SW480 (cell line): ENCODE measurements around the gene PTPRK.
A peak's percentile ranks its signal among the peaks of the same experiment; 100 is the strongest.
"Not testable (repeated sequence)": the region's sequence is repeated elsewhere in the genome, so short reads cannot be mapped to it uniquely, and the experiment has no call there.

Experiments used
- DNase-seq: peaks from one replicate; pipeline ENCODE4 v3.0.0-alpha.2; 2016; ENCODE audit warnings: low spot score

PTPRK gene

DNA sequence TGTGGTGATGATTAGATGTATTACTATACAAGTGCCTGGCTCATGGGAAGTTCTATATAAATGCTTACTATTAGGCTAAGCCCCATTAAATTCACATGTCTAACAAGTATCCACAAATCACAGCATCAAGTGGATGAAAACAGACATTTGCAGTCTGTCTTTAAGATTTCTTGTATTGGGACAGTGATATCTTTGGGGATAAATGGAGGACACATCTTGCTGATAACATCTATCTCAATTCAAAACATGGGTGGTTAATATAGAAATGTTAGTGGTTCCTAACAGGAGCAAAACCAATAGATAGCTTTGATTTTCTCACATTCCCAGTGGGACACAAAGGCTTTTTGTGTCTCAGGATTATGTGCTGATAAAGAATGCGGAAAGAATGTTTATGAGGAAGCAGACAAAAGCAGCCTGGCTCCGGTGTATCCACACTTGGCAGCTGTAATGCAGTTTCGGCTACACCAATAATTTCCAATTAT, 29.3 kb downstream of the PTPRK start:
- DNase-seq = peak; percentile 59

DNA sequence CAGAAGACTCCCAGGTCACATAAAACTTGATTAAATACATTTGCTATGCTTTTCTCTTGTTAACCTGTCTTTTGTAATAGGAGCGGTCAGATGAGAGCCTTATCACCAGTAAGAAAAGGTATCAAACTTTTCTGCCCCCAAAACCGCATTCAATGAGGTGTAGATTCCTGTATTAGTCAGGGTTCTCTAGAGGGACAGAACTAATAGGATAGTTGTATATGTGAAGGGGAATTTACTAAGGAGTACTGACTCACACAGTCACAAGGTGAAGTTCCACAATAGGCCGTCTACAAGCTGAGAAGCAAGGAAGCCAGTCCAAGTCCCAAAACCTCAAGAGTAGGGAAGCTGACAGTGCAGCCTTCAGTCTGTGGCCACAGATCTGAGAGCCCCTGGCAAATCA, 32.7 kb downstream of the PTPRK start:
- no peak for DNase-seq

DNA sequence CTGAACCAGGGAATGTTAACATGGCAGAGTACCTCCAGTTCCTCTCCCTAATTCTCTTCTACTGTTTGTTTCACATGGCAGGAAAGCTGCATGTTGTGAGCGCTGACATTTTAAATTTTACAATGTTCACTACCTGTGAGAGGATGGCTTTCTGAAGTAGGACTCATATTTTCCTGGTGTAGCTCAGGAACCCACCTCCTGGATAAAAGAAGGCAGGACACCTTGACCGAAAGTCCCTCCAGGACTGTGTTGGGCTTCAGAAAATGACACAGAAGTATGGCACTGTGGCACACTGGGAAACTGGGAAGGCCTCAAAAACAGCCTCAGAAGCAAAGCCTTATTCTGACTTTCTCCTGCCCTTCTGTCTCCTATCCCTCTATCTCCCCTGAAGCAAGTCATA, 33.3 kb downstream of the PTPRK start:
- DNase-seq = no peak

DNA sequence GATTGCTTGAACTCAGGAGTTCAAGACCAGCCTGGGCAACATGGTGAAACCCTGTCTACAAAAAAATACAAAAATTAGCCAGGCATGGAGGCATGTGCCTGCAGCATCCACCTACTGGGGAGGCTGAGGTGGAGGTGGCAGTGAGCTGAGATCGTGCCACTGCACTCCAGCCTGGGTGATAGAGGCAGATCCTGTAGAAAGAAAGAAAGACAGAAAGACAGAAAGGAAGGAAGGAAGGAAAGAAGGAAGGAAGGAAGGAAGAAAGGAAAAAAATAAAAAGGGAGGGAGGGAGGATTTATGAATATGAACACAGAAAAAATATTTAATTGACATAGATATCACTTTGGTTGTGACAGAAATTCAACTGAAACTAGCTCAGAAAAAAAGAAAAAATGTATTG, 33.8 kb downstream of the PTPRK start:
- not testable (repeated sequence) for DNase-seq

DNA sequence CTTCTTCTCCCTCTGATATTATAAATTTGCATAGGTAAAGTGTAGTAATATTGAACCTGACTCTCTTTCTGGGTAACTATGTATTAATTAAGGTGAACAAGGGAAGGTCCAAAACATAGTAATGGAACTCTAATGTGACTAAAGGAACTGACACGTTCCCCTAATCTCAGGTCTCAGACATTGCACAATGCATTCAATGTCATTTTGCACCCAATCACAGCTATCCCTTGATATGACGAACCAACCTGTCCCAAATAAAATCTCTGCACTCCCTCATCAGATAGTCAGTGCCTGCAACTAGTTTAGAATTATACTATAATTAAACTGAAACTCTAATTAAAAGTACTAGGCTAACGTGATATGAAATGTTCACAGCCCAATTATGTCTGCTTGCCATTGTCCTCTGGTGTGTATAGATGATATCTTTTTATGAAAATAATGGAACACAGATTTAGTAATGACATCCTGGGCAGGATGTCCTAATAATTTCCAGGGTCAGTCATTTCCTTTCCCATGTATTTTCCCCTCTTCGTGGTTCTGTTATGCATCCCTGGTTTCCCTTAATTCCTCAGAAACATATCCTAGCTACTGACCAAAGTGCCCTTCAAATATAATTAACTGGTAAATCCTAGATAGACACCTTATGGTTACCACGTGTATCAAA, 36.8 kb downstream of the PTPRK start:
- no peak for DNase-seq

DNA sequence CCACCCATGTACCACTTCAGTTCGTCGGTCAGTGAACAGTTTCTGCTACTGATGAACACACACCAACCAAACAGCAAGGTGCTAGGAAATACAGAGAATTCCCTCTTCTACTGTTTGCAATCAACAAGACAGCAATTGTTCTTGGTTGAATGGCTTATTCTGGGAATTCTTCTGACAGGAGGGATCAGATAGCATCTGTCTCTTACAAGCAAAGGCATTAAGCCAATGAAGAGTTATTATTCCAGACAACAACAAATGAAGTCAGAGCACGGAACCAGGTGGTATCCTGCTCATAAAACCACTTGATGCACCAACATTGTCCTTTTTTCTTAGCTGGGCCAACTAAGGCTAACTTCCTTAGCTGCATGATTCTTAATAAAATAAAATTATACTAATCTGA, 37.8 kb downstream of the PTPRK start:
- no peak for DNase-seq

DNA sequence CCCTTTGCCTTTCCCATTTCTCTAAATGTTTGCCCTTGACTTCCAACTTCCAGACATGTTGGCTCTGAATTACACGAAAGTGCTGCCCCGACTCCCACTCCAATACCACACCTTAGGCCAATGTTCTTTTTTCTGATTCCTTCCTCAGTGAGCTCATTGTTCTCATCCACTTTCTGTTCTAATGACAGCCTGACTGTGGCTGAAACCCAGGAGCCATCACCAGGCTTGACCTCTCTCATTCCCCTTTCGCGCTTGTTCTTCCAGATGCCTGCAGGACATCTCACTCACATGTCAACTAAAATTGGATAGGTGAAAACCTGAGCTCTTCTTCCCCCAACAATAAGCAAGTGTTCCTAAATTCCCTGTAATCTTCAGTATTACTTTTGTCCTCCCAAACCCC, 40.4 kb downstream of the PTPRK start:
- no peak for DNase-seq

DNA sequence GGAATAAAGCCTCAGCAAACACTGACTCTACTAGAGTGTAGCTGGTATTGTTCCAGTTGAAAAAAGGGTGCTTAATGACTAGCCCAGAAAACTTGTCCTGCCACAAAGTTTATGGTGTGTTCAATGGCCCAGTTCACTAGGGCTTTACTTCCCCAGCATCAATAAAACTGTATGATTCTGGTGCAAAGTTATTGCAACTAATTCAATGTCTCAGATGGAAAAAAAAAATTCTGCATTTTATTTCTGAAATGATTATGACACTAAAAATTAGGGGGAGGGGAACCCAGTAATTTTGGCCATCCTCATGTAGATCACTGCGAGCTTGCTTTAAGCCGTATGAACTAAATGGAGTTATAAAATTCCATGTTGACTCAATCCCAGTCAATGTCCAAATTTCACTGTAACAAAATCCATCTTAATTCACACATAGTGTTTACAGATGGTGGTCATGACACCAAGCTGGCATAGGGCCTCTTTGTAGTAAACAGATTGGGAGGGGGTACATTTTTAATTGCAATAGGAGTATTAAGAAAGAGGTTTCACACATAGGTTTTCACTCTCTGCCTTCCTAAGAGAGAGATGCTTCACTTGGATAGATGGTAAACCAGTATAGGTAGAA, 41.2 kb downstream of the PTPRK start:
- no peak for DNase-seq

DNA sequence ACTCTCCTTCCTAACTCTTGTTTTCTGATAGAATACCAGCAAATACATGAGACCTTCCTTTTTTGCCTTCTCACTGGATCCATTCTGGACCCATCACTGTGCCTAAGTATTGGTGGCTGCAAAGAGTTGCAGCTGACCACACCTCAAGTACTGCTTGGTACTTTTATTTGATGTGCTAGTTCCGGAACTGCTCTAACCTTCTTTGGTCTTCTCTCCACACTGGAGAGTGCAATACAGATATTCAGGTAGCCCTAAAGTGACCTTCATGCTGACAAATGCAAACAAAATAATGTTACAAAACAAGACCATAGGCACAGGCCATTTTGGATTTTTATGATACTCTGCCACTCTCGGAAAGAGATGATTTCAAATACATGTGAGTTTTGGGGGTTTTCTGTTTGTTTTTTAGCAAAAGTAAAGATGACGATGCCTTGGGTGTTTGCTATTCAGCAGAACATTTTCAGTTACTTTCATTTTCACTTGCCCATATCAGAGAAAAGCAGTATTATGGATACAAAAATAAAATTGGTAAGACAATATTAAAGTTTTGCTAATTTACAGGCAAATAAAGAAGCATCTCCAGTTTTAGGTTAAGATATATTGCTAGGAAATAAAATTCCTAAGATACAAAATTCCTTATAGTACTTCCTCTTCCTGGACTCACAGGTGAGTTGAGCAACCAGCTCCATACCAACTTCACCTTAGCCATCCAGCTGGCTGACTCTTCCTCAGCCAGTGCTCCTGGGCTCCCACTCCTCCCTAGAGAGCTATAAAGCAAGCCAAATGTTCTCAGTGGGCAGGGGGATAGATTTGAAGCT, 42.0 kb downstream of the PTPRK start:
- no peak for DNase-seq

DNA sequence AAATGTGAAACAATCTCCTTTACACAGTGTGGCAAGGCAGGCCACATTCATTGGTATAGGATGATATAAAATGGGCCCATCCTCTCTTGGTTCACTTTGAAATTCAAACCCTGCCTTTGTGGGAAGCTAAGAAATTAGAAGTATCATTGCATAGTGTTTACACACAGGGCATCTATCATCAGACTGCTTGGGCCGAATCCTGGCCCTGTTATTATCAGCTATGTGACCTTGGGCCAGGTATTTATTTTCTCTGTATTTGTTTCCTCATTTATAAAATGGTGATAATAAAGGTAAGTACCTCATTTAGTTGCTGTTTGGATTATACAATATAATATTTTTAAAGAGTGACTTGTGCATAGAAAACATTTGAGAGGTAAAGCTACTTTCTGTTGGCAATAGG, 45.5 kb downstream of the PTPRK start:
- no peak for DNase-seq

DNA sequence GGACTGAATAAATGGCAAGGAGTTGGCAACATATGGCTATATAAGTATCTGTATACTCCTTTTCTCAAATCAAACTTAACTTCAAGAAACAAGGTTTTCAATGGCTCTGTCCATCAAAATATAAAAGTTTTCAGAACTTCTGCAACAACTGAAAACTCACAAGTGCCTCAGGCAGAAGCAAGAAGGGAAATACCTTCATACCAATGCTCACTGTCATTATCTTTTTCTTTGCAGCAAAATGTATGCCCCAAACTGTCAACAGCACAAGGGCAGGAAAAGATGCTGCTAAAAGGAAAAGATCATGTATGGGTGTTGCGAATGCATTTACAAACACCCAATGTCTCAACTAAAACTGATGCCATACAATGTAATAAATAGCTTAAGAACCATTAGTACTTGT, 45.9 kb downstream of the PTPRK start:
- no peak for DNase-seq

DNA sequence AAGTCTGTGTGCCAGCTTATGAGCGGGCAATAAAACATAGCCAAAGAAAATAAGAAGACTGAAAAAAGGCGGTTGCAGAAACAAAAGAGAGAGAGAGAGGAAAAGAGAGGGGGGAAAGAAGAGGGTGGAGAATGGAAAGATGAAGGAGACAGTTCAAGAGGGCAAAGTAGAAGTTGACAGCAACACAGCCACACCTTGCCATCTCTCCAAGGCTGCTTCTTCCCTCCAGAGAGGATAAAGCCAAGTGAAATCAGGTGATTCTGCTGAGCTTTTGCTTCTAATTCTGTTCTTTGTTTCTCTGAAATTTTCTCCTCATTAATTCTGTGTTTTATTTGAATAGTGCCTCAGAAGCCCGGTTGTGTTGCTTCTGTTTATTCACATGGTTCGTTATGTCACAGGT, 48.5 kb downstream of the PTPRK start:
- no peak for DNase-seq

DNA sequence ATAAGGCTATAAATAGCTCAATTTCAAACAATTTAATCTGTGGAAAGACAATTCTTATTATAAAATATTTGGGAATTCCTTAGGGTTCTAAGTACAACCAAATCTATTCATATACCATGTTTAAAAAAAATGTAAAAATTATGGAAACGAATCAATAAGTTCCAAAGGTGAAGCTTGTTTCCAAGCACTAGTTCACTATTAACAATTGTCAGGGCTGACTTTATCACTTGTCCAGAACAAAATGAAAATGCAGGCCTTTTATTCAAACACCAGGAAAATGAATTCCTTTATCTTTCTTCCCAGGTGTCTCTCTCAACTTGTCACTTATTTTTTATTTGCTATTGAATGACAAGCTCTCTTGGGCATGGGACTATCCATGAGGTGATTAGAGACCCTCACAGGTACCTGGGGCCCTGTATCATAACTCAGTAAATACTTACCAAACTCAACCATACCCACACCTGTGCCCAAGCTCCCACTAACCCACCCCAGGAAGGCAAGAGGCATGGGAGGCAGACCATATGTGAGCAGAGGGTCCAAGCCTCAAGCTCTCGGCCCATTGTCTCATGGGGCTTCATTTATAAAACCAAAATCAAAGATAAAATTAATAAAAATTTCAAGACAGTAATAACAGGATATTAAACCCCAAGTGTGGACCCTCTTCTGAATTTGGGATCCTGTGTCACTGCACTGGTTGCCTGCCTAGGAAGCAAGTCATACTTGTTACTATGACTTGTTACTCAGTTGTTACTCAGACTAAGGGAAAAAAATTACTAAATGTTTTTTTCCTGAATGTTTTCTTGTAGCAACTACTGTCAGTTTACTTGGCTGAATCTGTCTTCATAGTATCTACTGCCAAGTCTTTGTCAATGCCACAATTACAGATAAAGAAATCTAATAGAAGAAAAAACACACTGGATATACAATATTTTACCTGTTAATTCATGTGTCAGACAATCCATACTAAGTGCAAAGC, 54.7 kb downstream of the PTPRK start:
- no peak for DNase-seq

DNA sequence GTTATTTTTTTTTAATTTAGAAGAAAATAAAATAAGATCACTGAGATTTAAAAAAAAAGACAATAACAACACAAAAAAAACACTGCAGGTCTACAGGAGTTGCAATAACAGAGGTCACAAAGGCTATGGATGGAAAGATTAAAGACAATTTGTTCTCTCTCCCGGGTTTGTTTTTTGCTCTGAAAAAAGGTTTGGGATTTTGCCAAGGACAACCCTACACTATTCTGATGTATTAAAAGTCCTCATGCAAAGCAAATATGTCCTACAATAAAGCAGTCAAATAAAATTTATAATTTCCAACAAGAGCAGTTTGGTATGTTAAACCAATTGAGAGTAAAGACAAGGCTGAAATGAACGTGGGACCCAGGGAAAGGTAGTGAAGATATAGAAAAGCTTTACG, 55.6 kb downstream of the PTPRK start:
- DNase-seq = no peak

DNA sequence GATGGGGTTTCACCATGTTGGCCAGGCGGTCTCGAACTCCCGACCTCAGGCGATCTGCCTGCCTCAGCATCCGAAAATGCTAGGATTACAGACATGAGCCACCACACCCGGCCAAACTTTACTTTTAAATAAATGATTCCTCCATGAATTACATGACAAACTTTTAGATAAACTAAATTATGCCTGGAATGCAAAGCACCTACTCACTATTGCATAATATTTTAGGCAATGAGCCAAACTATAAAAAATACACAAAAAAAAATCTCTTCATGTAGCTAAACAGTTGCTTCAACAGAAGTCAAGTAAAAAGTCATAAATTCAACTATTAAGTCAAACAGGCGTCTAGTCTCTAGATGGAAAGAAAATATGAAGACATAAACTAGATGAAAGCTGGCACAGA, 56.5 kb downstream of the PTPRK start:
- DNase-seq = no peak

DNA sequence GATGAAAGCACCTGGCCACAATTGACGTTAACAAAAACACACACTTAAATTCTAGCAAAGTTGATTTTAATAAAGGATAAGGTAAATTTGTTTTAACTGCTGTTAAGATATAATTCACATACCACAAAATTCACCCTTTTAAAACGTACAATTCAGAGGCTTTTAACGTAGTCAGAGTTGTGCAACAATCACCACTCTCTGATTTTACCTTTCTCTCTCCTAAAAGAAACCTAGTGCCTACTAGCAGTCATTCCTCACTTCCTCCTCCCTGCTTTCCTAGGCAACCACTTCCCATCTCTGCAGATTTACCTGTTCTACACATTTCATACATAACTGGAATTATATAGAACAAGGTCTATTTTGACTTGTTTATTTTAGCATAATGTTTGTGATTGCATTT, 58.9 kb downstream of the PTPRK start:
- no peak for DNase-seq

DNA sequence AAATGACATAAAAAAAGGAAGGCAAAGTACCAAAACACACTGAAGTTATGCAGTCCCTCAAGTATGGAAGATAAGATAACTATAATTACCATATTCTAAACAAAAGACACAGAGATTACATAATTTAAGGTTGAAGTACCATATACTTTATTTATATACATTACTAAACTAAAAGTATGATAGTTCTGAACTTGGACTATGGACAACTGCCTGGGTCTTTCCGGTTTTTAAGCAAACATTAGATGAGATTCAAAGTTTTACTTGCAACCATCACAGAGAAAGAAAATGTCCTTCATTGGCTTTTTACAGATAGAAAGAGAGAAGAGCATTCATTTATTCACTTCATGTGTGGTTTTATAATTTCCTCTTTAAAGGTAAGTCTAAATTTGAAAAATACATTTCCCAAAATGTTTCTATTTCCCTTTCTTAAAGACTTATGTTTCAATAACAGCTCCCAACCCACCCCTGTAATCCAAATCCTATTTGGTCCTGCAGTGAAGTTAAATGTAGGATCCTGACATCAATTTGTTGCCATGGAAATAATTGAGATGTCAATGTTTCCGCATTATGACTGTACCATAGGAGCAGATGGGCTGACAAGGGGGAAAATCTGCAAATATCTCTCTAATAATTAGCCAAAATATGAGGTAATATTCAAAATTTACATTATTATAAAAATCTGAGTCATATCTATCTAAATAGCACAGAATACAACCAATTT, 63.7 kb downstream of the PTPRK start:
- no peak for DNase-seq

DNA sequence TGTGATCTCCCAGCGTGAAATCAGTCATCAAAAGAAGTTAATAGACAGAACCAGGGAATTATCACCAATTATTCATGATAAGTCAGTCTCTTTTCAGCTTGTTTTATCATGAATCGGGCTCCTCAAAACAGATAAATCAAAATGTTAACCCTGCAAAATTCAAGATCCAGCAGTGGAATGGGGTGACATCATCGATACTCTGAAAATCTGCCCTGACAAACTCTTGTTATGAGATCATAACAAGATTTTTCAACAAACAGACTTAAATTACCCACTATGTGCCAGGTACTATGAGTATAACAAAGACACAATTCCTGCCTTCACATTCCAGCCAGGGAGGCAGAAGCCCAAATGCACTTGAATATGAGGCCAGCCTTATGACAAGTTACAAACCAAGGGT, 64.4 kb downstream of the PTPRK start:
- DNase-seq = no peak

DNA sequence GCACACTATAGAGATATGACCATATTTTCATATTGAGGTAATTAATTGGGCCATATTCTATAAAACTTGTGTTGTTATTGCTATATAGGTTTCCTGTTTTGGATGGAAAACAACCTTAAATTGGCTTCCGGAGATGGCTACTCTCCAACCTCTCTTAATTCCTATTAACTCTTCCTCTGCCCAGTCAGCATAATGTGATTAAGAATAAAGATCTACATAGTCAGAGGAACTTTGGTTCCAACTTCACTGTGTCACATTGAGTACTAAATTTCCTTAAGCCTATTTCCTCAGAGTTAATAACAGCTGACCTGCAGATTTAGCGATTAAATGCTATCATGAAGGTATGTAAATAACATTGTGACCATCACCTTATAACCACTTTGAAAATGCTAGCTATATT, 67.7 kb downstream of the PTPRK start:
- DNase-seq = no peak

DNA sequence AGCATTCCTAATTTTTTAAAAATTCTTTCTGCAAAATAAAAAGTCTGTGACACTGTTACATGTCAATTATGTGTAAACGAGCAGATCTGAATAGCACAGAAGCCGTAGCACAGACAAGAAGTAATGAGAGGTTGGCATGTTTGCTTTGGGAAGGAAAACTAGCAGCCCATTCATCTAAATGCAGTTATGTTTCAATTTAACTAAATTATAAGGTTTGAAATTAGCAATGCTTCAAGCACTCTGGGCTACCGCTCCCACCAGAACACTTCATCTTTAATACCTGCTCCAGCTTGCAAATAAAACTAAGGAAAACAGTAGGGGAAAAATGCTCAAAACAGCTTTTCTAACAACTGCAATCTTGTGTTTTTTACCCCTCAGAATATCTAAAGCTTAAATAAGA, 73.9 kb downstream of the PTPRK start:
- no peak for DNase-seq

DNA sequence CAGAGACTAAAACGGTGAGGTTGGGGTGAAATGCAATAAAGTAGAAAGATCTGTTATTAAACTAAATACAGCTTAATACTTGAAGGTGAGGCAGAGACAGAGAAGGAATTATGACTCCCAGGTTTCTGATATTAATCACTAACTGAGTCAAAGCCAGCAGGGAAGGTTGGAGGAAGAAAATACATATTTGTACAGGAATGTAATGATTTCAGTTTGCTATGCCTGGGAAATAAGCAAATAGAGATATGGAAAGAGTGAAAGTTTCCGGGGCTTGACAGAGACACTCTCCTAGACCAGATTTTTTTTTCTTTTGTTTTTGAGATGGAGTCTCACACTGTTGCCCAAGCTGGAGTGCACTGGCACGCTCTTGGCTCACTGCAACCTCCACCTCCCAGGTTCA, 76.8 kb downstream of the PTPRK start:
- no peak for DNase-seq
